NT2/D1 (cell line): ENCODE measurements around the gene COLEC11.

ENCODE experiments used
- SUZ12 ChIP-seq: IDR thresholded peaks from 2 replicates; pipeline ENCODE4 v1.6.1; 2011; ENCODE audit not compliant: insufficient read length, insufficient read depth; ENCODE audit errors: extremely low read depth
- YY1 ChIP-seq: IDR thresholded peaks from 2 replicates; pipeline ENCODE4 v1.6.1; 2011; ENCODE audit not compliant: insufficient read length, insufficient read depth
- ZNF274 ChIP-seq: IDR thresholded peaks from 2 replicates; pipeline ENCODE4 v1.6.1; 2011; ENCODE audit warnings: mild to moderate bottlenecking, low read depth, low read length

GRCh38 chr2:3639015-3639630 lies 44.2 kb downstream of the COLEC11 start:
- no peak for TF ChIP-seq YY1
- TF ChIP-seq ZNF274: no peak
- no peak for TF ChIP-seq SUZ12
